A673 (cell line): ENCODE results near the gene PIEZO1. TPM values are rescaled to one million over a fixed set of nuclear protein-coding genes. Genes with fewer than 3 reads are reported as not detected.

Experiments used
- BruUV-seq: library from RNA; stranded (reverse); fragments of 400-500 nt; replicated peaks from 2 replicates; lab custom pipeline; 2021; lab: Mats Ljungman, UMichigan
- CTCF ChIA-PET: fragments of 300-600 bp; sonication (Branson Sonifier 250); formaldehyde crosslinking; loops from one replicate; lab custom pipeline; 2022; ENCODE audit warnings: antibody characterized with exemption; lab: Charles Lee
- POLR2A ChIA-PET: fragments of 300-600 bp; sonication (Branson Sonifier 250); formaldehyde crosslinking; loops from one replicate; lab custom pipeline; 2022; ENCODE audit warnings: antibody characterized with exemption; ENCODE audit not compliant: low non-redundant PET; lab: Charles Lee
- DNase-seq: peaks from one replicate; pipeline ENCODE4 v3.0.0-alpha.2; 2015; ENCODE audit warnings: low spot score
- H3K27ac ChIP-seq: fragments of 200-600 bp; sonication (generic); 2 replicates; pipeline ENCODE4 v1.5.1; 2016; ENCODE audit warnings: mixed run types, low read depth, mild to moderate bottlenecking, mixed read lengths, antibody characterized with exemption, low read length; ENCODE audit not compliant: poor library complexity, severe bottlenecking
- H3K27me3 ChIP-seq: fragments of 200-600 bp; sonication (generic); replicated peaks from 2 replicates; pipeline ENCODE4 v1.6.1; 2017; ENCODE audit warnings: mixed run types, low read depth, mild to moderate bottlenecking, mixed read lengths, antibody characterized with exemption, low read length; ENCODE audit not compliant: insufficient read depth, poor library complexity
- H3K36me3 ChIP-seq: fragments of 200-600 bp; sonication (generic); 2 replicates; pipeline ENCODE4 v1.6.1; 2016; ENCODE audit warnings: mixed run types, mild to moderate bottlenecking, mixed read lengths, antibody characterized with exemption, low read length; ENCODE audit not compliant: insufficient read depth, poor library complexity, severe bottlenecking
- H3K4me1 ChIP-seq: fragments of 200-600 bp; sonication (generic); 2 replicates; pipeline ENCODE4 v1.6.1; 2017; ENCODE audit warnings: mixed run types, mild to moderate bottlenecking, mixed read lengths, antibody characterized with exemption, low read length; ENCODE audit not compliant: insufficient read depth, poor library complexity, severe bottlenecking
- H3K4me3 ChIP-seq: fragments of 200-600 bp; sonication (generic); 2 replicates; pipeline ENCODE4 v1.5.1; 2016; ENCODE audit warnings: low read depth, mixed run types, mild to moderate bottlenecking, mixed read lengths, low read length; ENCODE audit not compliant: poor library complexity, severe bottlenecking
- H3K9me3 ChIP-seq: fragments of 200-600 bp; sonication (generic); 2 replicates; pipeline ENCODE4 v1.6.1; 2016; ENCODE audit warnings: mixed run types, low read depth, mild to moderate bottlenecking, mixed read lengths, antibody characterized with exemption, low read length; ENCODE audit not compliant: poor library complexity, severe bottlenecking
- CTCF ChIP-seq: fragments of 300-800, 200-600 bp; sonication (generic); conservative IDR thresholded peaks from 2 replicates; pipeline ENCODE4 v1.5.1; 2017; ENCODE audit warnings: low read depth, mild to moderate bottlenecking, antibody characterized with exemption, low read length, moderate library complexity, mixed read lengths
- EZH2 ChIP-seq: fragments of 200-600 bp; sonication (generic); IDR thresholded peaks from 2 replicates; pipeline ENCODE4 v1.6.1; 2017; ENCODE audit warnings: borderline replicate concordance, low read depth, mild to moderate bottlenecking, mixed read lengths, antibody characterized with exemption, low read length; ENCODE audit not compliant: poor library complexity, severe bottlenecking
- intact Hi-C: fragments of 100-400 bp; cut with micrococcal nuclease; formaldehyde crosslinking; loops from one replicate; pipeline ENCODE4 v1.10.0; 2022; ENCODE audit not compliant: unreplicated experiment
- total RNA-seq: library from RNA; stranded (reverse); gene quantifications from 2 replicates; pipeline ENCODE4 v1.2.3, GENCODE V29; 2021

The PIEZO1 gene
- total RNA-seq, 1 experiment from 2014 or later = 174 TPM

- Histone ChIP-seq H3K4me3 (no peak overlapping the region), H3K27ac (no peak overlapping the region), H3K4me1 (no peaks in the 10 kb centered on the region), H3K27me3 (no peaks in the 10 kb centered on the region), H3K9me3 (no peaks in the 10 kb centered on the region), H3K36me3 (peaks cover 37% of the 10 kb centered on the region)
- BruUV-seq = no TSS peak
- TF ChIP-seq EZH2 = no peak
- TF ChIP-seq CTCF = no peak
- ChIA-PET CTCF (interaction anchor here (0.9 kb wide), 1 partner anchor 37 kb away, joined by 3 read pairs; no protein-coding TSS in a partner anchor), POLR2A (no interaction called here)
- intact Hi-C loops = no loop called here
- no peak for DNase-seq
Observed at GRCh38 chr16:88733630-88734360, 51.2 kb downstream of the PIEZO1 start.

DNA sequence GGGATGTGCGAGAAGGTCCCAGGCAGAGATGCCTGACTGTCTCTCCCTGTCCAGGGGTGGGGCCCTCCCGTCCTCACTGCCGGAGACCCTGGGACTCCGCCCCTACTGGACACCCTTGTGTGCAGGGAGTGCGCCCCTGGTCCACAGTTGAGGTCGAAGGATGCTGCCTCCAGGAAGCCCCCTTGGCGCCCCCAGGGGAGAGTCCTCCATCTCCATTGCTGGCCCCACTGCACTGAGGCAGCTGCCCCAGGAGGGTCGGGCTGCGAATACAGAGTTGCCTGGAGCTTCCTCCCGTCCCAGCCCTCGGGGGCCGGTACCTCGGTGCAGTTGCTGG is 52.1 kb downstream of the PIEZO1 start:
- POLR2A ChIA-PET = no interaction called here
- peaks cover 36% of the 10 kb centered on the region for H3K36me3 ChIP-seq
- CTCF ChIA-PET = no interaction called here
- BruUV-seq = no TSS peak
- H3K4me1 ChIP-seq = peaks cover 2% of the 10 kb centered on the region
- TF ChIP-seq CTCF = no peak
- no peak for TF ChIP-seq EZH2
- no peaks in the 10 kb centered on the region for H3K9me3 ChIP-seq
- H3K27me3 ChIP-seq = no peaks in the 10 kb centered on the region
- intact Hi-C loops = no loop called here
- DNase-seq = no peak
- H3K27ac ChIP-seq = no peak overlapping the region
- H3K4me3 ChIP-seq = no peak overlapping the region

DNA sequence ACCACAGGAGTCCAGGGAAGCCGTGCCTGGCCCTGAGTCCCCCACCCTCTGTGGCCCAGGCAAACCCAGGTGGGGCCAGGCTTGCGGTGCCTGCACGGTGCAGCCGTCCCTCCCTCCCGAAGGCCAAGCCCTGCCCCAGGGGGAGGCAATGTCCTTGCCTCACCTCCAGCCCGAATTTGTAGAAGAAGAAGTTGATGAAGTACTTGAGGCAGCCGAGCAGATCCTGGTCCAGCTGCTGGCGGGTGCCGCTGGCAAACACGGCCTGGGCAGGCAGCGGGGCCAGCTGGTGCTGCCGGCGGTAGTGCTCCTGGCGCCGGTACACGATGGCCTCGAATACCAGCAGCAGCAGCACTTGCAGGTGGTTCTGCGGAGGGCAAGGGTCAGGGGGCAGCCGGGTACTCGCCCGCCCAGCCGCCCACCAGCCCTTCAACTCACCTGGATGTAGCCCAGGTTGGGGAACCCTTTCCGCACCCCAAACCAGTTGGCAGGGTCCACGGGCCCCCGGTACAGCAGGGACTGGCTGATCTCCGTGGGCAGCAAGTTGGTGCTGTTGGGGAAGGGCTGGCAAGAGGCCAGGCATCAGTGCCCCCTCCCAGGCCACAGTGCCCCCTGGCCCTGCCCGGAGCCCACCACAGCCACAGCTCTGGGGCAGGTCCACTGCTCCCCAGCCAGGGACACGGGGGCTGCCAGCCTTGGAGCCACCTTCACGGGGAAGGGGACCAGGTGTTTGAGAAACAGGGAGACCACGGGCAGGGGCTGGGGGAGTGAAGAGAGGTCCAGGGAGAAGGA is 52.7 kb downstream of the PIEZO1 start:
- TF ChIP-seq CTCF = no peak
- TF ChIP-seq EZH2 = no peak
- no peak overlapping the region for H3K4me3 ChIP-seq
- H3K4me1 ChIP-seq = peaks cover 5% of the 10 kb centered on the region
- BruUV-seq = no TSS peak
- no peaks in the 10 kb centered on the region for H3K9me3 ChIP-seq
- ChIA-PET CTCF (no interaction called here), POLR2A (no interaction called here)
- H3K36me3 ChIP-seq = peaks cover 37% of the 10 kb centered on the region
- no peaks in the 10 kb centered on the region for H3K27me3 ChIP-seq
- DNase-seq = no peak
- intact Hi-C loops = no loop called here
- H3K27ac ChIP-seq = no peak overlapping the region
